Right lobe of liver (tissue), 4 donors: ENCODE measurements around the gene DNAJC25.

Experiments used
- CTCF ChIP-seq, 4 donors: fragments of 200-600 bp in 3 of 4; fragments of 450-650 bp in 1 of 4; IDR thresholded peaks; one replicate each; pipeline versions ENCODE4 v1.5.1 to v1.8.0; 2016 to 2022; ENCODE audit warnings: antibody characterized with exemption in 4 of 4, mild to moderate bottlenecking in 2 of 4
- POLR2A ChIP-seq: fragments of 450-650 bp; IDR thresholded peaks from one replicate; pipeline ENCODE4 v1.6.1; 2017; ENCODE audit warnings: antibody characterized with exemption, mild to moderate bottlenecking
- donor health status: DM: no; HTN: no; CAD: no.
- donor health status: DM: no; HTN: no; CAD: no.
- donor health status: DM: no; HTN: yes; CAD: no.

GRCh38 chr9:111605041-111605559, 26.0 kb upstream of the DNAJC25 start:
- TF ChIP-seq POLR2A (no peak), CTCF (IDR thresholded peaks at IDR 0.05) (no peak)
